ENCODE data around the gene CEP97. TPM values are rescaled to one million over a fixed set of nuclear protein-coding genes. Genes with fewer than 3 reads are reported as not detected.

Gene CEP97
- polyA plus RNA-seq, 1 donor (not counting 4 experiments of a cell fraction or from before 2014, with no cell fraction given) = 3.6 TPM

GRCh38 chr3:101720851-101721840 lies 3.3 kb upstream of the CEP97 start:
- dilution Hi-C loops (cut with MboI; ENCODE audit: extremely low pct_ligation_motif_present, low sequenced_read_pairs) = no loop called here
- Histone ChIP-seq H4K20me1 (ENCODE audit: control insufficient read depth, extremely low read depth, insufficient read depth, low read length) (no peaks in the 10 kb centered on the region), H3K4me3 (ENCODE audit: control insufficient read depth in 2 of 3, extremely low read depth in 1 of 3, insufficient read depth in 2 of 3, low read depth in 1 of 3, low read length in 3 of 3) (peak overlapping the region in 2 of 3 experiments; percentile 42 to 44), H3K4me1 (ENCODE audit: control insufficient read depth, extremely low read depth, insufficient read depth, low read length) (peaks cover 26% of the 10 kb centered on the region), H3K27ac (ENCODE audit: control insufficient read depth, insufficient read depth, low read length) (peak overlapping the region; percentile 79), H3K79me2 (ENCODE audit: control insufficient read depth, insufficient read depth, low read length) (peaks cover 12% of the 10 kb centered on the region), H3K4me2 (ENCODE audit: control insufficient read depth, extremely low read depth, insufficient read depth, low read depth, low read length) (peak overlapping the region; percentile 91), H2AFZ (ENCODE audit: control insufficient read depth, low read length) (peak overlapping the region; percentile 93), H3K9ac (ENCODE audit: control insufficient read depth, extremely low read depth, insufficient read depth, low read length) (peak overlapping the region; percentile 46), H3K36me3 (ENCODE audit: control insufficient read depth in 2 of 2, extremely low read depth in 1 of 2, insufficient read depth in 2 of 2, low read length in 2 of 2) (no peaks in the 10 kb centered on the region), H3K9me1 (ENCODE audit: control insufficient read depth, extremely low read depth, insufficient read depth, low read length) (no peaks in the 10 kb centered on the region), H3K27me3 (ENCODE audit: control insufficient read depth, extremely low read depth, insufficient read depth, low read length) (no peaks in the 10 kb centered on the region), H3K9me3 (ENCODE audit: control insufficient read depth, low read depth, low read length) (no peaks in the 10 kb centered on the region)
- TF ChIP-seq EZH2 (IDR thresholded peaks at IDR 0.05; ENCODE audit: low read length) (no peak), CTCF (optimal IDR thresholded peaks at IDR 0.05 in 1 of 3, IDR thresholded peaks at IDR 0.05 in 1 of 3, conservative IDR thresholded peaks at IDR 0.05 in 1 of 3; ENCODE audit: extremely low read depth in 1 of 3, insufficient read depth in 2 of 3, low read length in 3 of 3) (no peak)
- FAIRE-seq = peak; percentile 84
- no peak for DNase-seq (ENCODE audit: low read depth, low spot score)

DNA sequence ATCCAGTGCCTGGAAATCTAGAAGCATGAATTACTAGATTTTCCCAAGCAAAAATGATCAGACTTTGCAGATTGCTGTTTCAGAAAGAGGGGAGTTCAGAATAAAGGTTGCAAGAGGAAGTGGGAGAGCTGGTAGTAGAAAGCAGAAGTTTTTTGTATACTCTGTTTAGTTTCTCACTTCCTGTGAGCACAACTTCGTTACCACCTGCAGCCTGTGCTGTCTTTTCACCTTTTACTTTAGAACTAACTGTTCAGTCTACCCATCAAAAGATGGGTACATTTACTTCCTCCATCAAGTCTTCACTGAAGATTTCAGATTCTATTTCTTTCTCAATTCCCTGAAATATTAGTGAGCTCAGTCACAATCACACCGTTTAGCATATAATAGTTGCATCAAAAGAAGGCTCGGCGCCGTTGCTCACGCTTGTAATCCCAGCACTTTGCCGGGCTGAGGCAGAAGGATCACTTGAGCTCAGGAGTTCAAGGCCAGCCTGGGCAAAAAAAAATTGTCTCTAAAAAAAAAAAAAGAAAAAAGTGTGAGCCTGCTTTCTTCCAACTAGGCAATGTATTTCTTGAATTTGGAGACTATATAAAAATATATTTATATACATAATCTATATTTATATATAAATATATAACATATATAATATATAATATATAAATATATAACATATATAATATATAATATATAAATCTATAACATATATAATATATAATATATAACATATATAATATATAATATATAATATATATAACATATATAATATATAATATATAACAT lies 1.8 kb upstream of the CEP97 start:
- H3K9me1 ChIP-seq (ENCODE audit: control insufficient read depth, extremely low read depth, insufficient read depth, low read length) = no peaks in the 10 kb centered on the region
- peak overlapping the region; percentile 82 for H2AFZ ChIP-seq (ENCODE audit: control insufficient read depth, low read length)
- DNase-seq (ENCODE audit: low read depth, low spot score) (no peak), FAIRE-seq (no peak)
- no peaks in the 10 kb centered on the region for H3K9me3 ChIP-seq (ENCODE audit: control insufficient read depth, low read depth, low read length)
- dilution Hi-C loops (cut with MboI; ENCODE audit: extremely low pct_ligation_motif_present, low sequenced_read_pairs) = no loop called here
- no peak overlapping the region for H3K9ac ChIP-seq (ENCODE audit: control insufficient read depth, extremely low read depth, insufficient read depth, low read length)
- H3K4me1 ChIP-seq (ENCODE audit: control insufficient read depth, extremely low read depth, insufficient read depth, low read length) = peaks cover 26% of the 10 kb centered on the region
- H3K4me2 ChIP-seq (ENCODE audit: control insufficient read depth, extremely low read depth, insufficient read depth, low read depth, low read length) = peak overlapping the region; percentile 4
- peaks cover 13% of the 10 kb centered on the region for H3K79me2 ChIP-seq (ENCODE audit: control insufficient read depth, insufficient read depth, low read length)
- no peak for TF ChIP-seq CTCF (optimal IDR thresholded peaks at IDR 0.05 in 1 of 3, IDR thresholded peaks at IDR 0.05 in 1 of 3, conservative IDR thresholded peaks at IDR 0.05 in 1 of 3; ENCODE audit: extremely low read depth in 1 of 3, insufficient read depth in 2 of 3, low read length in 3 of 3)
- no peak for TF ChIP-seq EZH2 (IDR thresholded peaks at IDR 0.05; ENCODE audit: low read length)
- peak overlapping the region; percentile 14 for H3K27ac ChIP-seq (ENCODE audit: control insufficient read depth, insufficient read depth, low read length)
- H3K4me3 ChIP-seq (ENCODE audit: control insufficient read depth in 2 of 3, extremely low read depth in 1 of 3, insufficient read depth in 2 of 3, low read depth in 1 of 3, low read length in 3 of 3) = no peak overlapping the region
- no peaks in the 10 kb centered on the region for H3K27me3 ChIP-seq (ENCODE audit: control insufficient read depth, extremely low read depth, insufficient read depth, low read length)
- H4K20me1 ChIP-seq (ENCODE audit: control insufficient read depth, extremely low read depth, insufficient read depth, low read length) = no peaks in the 10 kb centered on the region
- no peaks in the 10 kb centered on the region for H3K36me3 ChIP-seq (ENCODE audit: control insufficient read depth in 2 of 2, extremely low read depth in 1 of 2, insufficient read depth in 2 of 2, low read length in 2 of 2)

Data from keratinocyte (primary cell).